Lower leg skin (tissue), 4 donors: Measurements from ENCODE around the gene EEF1AKMT2. TPM values are rescaled to one million over a fixed set of nuclear protein-coding genes. Genes with fewer than 3 reads are reported as not detected.

Experiments
- DNase-seq, 2 donors: peaks; one replicate each; pipeline ENCODE4 v3.0.0-alpha.2; 2019; ENCODE audit warnings: low spot score in 2 of 2
- H3K4me3 ChIP-seq: fragments of 200-600 bp; sonication (generic); 2 replicates; pipeline ENCODE4 v1.5.1; 2017; ENCODE audit warnings: mild to moderate bottlenecking, low read depth; ENCODE audit not compliant: poor library complexity, severe bottlenecking
- POLR2A ChIP-seq, 2 donors: fragments of 450-650 bp; IDR thresholded peaks; one replicate each; pipeline ENCODE4 v1.6.1; 2016 to 2017; ENCODE audit warnings: antibody characterized with exemption in 2 of 2, mild to moderate bottlenecking in 1 of 2, moderate library complexity in 1 of 2
- WGBS, 2 donors: methylation state at CpG; one replicate each; pipeline ENCODE4 v1.1.5; 2018; 5-methylcytosine and 5-hydroxymethylcytosine counted together
- intact Hi-C: fragments of 100-400 bp; cut with DNase I; formaldehyde crosslinking; loops from one replicate; pipeline ENCODE4 v1.15.0; 2023; ENCODE audit warnings: low total_unique reads
- total RNA-seq, 4 donors: library from RNA; depleted of rRNA; stranded (reverse); fragments of >200 nt; gene quantifications; one replicate each; pipeline ENCODE4 v1.1.0, GENCODE V29; 2016
- TF ChIP-seq, protein P1 (sequence below), 3 donors: fragments of 450-650 bp; IDR thresholded peaks; one replicate each; pipeline ENCODE4 v1.5.1; 2016; ENCODE audit warnings: antibody characterized with exemption in 3 of 3, mild to moderate bottlenecking in 3 of 3, moderate library complexity in 2 of 3

EEF1AKMT2 gene
- total RNA-seq, 4 donors from 2014 or later, result 10.6 to 18.8 (median 14.4) TPM

DNA sequence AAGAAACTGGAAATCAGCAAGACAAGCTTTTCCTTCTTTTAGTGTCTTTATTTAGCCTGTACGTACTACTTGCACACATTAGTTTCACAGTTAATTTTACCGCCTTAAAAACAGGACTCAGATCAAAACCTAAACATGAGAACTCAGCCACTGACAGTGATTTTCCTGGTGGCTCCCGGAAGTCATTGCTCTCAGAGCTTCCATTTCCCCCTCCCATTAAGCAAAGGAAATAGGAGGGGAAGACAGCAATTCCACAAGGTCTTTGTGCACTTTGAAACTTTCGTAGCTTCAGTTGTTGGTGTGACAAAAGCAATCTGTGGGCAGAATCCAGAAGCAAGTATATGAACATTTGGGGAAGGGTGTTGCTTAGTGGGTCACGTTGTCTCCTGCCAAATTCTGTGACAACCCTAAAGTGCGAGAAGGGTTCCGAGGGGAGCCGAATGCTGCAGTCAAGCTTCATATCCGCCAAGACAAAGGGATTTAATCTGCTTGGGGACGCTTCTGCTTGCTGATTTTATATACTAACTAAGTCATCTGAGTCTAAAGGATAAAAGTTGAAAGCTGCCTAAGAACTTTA, 77.9 kb downstream of the EEF1AKMT2 start:
- TF ChIP-seq, protein P1, sequence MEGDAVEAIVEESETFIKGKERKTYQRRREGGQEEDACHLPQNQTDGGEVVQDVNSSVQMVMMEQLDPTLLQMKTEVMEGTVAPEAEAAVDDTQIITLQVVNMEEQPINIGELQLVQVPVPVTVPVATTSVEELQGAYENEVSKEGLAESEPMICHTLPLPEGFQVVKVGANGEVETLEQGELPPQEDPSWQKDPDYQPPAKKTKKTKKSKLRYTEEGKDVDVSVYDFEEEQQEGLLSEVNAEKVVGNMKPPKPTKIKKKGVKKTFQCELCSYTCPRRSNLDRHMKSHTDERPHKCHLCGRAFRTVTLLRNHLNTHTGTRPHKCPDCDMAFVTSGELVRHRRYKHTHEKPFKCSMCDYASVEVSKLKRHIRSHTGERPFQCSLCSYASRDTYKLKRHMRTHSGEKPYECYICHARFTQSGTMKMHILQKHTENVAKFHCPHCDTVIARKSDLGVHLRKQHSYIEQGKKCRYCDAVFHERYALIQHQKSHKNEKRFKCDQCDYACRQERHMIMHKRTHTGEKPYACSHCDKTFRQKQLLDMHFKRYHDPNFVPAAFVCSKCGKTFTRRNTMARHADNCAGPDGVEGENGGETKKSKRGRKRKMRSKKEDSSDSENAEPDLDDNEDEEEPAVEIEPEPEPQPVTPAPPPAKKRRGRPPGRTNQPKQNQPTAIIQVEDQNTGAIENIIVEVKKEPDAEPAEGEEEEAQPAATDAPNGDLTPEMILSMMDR (IDR thresholded peaks at IDR 0.05), result no peak
- TF ChIP-seq POLR2A (IDR thresholded peaks at IDR 0.05), result no peak
- no peak overlapping the region for H3K4me3 ChIP-seq
- intact Hi-C loops, result no loop called here
- 64 to 66% methylated on average over 10 of the region's 10 CpGs for WGBS, 2 donors
- no peak for DNase-seq

DNA sequence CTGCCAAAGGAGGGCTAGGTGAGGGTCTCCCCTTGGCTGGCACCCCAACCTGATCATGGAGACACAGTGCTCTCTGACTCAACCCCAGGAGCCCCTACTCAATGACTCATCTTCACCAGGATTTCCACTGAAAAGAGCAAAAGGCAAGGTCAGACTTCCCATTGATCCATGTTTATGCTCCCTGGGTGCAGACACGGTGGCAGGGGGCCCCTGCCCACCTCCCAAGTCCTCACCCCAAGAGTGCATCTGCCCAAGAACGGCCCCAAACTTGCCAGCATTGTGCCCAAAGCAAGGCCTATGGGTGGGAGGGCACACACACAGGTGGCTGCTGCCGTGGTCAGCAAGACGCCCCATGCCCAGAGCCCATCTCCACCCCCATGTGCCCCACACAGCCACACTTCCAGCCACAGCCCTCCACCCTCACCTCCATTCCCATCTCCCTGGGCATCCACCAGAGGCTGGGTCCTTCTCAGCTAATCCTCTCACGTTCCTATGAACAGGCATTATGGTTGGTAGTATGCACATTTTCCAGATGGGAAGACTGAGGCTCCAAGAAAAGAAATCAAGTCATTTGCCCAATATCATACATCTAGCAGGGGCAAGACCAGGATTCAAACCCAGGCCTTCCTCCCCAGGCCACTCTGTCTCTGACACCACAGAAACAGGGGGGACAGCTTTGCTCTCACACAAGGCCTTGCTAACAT, 78.8 kb downstream of the EEF1AKMT2 start:
- no peak for TF ChIP-seq POLR2A (IDR thresholded peaks at IDR 0.05)
- TF ChIP-seq, protein P1 (IDR thresholded peaks at IDR 0.05), result no peak
- 94 to 99% methylated on average over 5 of the region's 5 CpGs for WGBS, 2 donors
- intact Hi-C loops, result no loop called here
- no peak overlapping the region for H3K4me3 ChIP-seq
- DNase-seq, result no peak

DNA sequence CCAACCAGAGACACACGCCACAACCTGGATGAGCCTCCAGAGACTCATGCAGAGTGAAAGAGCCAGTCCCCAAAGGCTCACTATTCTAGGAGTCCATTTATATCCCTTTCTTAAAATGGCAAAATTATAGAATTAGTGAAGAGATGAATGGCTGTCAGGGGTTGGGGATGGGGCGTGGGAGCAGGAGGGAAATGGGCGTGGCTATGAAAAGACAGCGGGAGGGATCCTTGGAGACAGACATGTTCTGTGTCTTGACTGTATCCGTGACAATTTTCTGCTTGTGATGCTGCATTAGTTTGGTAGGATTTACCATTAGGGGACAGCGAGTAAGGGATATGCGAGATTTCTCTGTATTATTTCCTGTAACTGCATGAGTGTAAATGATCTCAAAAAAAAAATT, 80.5 kb downstream of the EEF1AKMT2 start:
- TF ChIP-seq POLR2A (IDR thresholded peaks at IDR 0.05), result no peak
- TF ChIP-seq, protein P1 (IDR thresholded peaks at IDR 0.05), result no peak
- no peak overlapping the region for H3K4me3 ChIP-seq
- 69 to 78% methylated on average over 7 of the region's 7 CpGs for WGBS, 2 donors
- no peak for DNase-seq
- intact Hi-C loops, result no loop called here

DNA sequence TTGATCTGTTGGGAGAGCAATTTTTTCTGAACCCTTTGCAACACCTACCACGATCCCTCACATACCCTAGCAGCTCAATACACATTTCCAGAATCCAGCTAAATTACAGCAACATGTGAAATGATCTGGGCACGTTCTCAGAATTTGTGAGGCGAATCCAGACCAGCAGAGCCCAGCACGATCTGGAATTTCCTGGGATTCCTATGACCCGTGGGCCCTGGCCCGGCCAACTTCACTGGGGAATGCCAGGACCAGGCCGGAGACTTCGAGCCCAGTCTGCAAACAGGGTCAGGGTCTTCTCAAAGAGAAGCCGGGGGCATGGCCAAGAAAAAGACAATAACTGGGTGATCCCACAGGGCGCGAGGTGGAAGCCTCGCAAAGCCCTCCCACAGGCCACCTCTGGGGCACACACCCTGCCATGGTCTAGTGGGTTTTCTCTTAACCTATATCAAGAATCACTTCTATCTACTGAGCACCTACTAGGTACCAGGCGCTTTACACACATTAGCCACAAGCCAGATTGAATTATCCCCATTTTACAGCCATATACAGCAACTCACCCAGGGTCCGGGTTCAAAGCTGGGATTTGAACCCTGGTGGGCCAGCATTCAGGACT, 81.3 kb downstream of the EEF1AKMT2 start:
- no peak overlapping the region for H3K4me3 ChIP-seq
- intact Hi-C loops, result no loop called here
- TF ChIP-seq, protein P1 (IDR thresholded peaks at IDR 0.05), result no peak
- no peak for TF ChIP-seq POLR2A (IDR thresholded peaks at IDR 0.05)
- 65 to 70% methylated on average over 14 of the region's 14 CpGs for WGBS, 2 donors
- DNase-seq, result no peak

DNA sequence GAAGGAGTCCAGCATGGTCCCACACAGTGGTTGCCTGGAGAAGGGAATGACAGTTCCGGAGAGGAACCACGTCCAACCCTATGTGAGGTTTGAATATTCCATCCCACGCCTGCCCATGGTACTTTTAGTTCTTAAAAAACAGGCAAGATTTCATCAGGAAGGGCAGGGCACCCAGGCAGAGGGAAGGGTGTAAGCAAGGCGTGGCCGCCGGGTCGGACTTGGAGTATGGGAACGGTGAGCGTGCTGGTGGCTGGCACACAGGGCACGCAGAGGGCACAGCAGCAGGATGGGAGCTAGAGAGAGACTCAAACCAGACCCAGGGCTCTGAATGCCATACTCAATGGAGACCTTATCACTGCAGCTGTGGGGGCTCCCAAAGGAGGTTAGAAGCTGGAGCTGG, 81.8 kb downstream of the EEF1AKMT2 start:
- DNase-seq, result peak; percentile 81 to 94
- 25 to 36% methylated on average over 10 of the region's 10 CpGs for WGBS, 2 donors
- TF ChIP-seq, protein P1 (IDR thresholded peaks at IDR 0.05), result no peak
- no peak for TF ChIP-seq POLR2A (IDR thresholded peaks at IDR 0.05)
- no peak overlapping the region for H3K4me3 ChIP-seq
- intact Hi-C loops, result no loop called here
